NOMO-1 treated with DMSO at 0.1 percent for 48 hours (cell line): ENCODE results near the gene ADCK1.
"Not testable (repeated sequence)": the region's sequence is repeated elsewhere in the genome, so short reads cannot be mapped to it uniquely, and the experiment has no call there.

ENCODE experiments used
- DNase-seq: peaks from one replicate; lab custom pipeline; 2025; ENCODE audit not compliant: unreplicated experiment; lab: John Stamatoyannopoulos, UW

ADCK1 gene

DNA sequence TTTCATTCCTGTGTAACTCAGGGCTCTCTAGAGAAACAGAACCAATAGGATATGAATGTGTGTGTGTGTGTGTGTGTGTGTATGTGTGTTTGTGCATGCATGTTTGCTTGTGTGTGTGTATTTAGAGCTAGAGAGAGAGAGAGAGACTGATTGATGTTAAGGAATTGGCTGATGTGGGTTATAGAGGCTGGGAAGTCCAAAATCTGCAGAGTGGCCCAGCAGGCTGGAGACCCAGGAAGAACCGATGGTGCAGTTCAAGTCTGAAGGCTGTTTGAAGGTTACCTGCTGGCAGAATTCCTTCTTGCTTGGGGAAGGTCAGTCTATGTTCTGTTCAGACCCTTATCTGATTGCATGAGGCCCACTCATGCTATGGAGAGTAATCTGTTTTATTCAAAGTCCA lies 64.7 kb downstream of the ADCK1 start:
- DNase-seq: no peak

DNA sequence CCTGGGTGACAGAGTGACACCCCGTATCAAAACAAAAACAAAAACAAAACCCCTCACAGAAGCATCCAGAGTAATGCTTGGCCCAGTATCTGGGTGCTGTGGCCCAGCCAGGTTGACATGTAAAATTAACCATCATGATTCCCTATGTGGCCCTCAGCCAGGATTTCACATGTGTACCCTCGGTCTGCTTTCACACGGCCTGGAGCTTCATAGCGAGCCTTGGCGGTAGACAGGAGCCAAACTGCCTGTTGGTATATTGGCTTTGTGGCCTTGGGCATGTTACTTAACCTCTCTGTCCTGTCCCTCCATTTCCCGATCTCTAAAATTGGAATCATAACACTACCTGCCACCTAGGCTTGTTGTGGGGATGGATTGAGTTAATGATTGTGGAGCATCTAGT lies 65.5 kb downstream of the ADCK1 start:
- DNase-seq: no peak

DNA sequence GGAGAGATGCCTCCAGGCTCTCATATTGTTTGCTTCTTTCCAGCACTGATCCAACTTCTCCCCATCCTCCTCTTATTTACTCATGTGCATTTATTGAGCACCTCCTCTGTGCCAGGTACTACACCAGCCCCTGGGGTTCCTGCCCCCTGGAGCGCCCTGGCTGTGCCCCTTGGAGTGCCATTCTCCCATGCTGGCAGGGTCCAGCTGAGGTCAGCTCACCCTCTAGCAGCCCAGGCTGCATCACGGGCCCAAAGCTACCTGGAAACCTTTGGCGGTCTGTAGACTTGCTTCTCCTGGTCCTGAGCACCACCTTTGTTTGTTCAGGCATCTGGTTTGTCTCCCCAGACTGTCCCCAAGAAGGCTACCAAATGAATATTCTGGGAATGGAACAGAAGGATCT lies 67.0 kb downstream of the ADCK1 start:
- DNase-seq: no peak

DNA sequence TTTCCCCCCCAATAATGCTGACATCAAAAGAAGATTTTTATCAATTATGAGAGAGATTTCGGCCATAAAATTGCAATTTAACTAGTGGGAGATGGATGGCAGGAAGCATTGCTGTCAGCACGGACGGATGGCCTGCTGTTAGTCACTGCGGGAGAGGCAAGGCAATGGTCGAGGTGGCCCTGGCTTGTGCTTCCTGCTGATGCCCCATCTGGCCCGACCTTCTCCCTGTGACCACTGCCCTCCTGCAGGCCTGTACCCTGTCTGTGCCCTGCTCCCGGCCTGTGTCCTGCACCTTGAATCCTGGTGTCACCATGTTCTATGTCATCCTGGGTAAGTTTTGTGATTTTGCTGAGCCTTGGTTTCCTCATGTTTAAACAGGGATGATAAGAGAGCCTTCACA lies 67.6 kb downstream of the ADCK1 start:
- DNase-seq: no peak

DNA sequence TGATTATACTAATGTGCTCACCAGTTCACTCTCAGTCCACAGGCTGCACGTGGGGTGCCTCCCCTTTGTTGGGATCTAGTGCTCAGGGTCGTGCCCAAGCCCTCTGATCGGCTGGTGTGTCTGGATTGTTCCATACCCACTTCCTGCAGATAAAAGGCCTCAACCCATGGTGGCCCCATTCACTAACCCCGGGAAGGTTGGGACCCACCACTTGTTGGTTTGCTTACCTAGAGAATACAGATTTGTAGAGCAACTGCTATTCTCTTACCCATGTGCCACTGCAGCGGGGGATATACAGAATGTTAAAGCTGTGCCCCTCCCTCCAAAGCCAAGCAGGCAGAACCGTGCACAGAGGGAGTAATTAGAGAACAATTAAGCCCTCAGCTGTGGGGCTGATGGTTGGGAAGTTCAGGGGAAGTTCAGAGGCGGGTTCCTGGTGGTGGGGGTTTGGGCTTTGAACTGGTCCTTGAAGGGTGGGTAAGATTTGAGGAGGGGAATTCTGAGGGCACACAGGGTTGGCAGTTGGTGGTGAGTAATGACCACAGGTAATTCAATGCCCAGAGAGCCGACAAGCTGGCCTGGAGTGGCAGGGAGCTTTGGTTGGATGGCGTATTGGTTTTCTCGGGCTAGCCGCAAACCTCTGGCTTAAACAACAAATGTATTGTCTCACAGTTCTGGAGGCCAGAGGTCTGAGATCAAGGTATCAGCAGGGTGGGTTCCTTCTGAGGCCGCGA lies 68.8 kb downstream of the ADCK1 start:
- DNase-seq: no peak

DNA sequence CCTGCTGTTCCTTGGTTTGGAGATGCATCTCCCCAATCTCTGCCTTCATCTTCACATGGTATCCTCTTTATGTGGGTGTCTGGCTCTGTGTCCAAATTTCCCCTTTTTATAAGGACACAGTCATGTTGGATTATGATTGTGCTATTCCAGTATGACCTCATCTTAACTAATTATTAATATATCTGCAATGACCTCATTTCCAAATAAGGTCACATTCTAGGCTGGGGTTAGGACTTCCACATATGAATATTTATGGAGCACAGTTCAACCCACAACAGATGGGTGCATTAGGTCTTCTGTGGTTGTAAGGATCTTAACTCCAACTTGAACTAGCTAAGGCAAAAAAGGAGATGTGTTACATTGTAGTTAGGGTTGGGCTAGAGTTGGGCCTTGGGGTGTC lies 69.4 kb downstream of the ADCK1 start:
- DNase-seq: no peak

DNA sequence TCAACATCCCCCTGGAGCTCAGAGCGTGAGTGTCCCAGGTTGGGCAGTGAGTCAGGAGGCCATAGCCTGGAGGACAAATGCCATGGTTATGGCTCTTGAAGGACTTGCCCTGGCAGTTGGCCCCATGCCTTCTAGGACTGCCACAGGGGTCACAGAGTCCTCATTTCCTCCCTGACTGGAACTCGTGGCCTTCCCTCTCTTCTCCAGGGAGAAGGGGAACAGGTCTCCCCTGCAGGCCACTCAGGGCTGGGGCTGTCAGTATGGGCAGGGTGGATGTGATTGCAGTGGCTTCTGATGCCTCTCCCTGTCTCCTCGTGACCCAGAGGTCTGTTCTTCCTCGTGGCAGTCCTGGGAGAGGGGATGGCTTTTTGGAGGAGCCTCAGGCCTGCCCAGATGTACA lies 70.7 kb downstream of the ADCK1 start:
- no peak for DNase-seq

DNA sequence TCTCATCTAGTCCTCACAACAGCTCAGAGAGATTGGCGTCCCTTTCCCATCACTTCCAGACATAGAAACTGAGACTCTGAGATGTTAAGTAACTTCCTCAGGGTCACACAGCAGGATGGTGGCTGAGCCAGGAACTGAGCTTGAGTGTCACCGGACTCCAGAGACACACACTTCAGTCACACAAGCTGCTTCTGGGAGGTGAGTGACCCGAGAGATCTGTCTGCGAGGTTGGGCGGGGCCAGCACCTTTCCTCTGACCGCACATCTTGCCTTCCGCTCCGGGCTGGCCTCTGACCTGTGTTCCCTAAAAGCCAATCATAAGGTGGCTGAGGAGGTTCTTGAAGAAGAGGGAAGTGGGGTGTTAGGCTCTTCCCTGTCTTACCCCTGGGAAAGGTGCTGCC lies 72.2 kb downstream of the ADCK1 start:
- DNase-seq: no peak

DNA sequence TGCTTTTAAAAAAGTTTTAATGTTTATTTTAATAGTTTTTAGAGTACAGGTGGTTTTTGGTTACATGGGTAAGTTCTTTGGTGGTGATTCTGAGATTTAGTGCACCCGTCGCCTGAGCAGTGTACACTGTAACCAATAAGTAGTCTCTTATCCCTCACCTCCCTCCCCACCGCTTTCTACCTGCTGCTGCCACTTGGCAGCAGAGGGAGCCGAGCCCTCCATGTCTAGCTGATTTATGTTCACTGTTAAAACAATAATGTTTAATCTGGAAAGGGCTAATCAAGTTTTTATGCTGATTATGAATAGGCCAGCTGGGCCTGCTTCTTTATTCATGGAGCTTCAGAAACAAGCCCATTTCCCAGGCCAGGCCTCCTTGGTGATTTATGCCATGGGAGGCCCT lies 73.1 kb downstream of the ADCK1 start:
- no peak for DNase-seq

DNA sequence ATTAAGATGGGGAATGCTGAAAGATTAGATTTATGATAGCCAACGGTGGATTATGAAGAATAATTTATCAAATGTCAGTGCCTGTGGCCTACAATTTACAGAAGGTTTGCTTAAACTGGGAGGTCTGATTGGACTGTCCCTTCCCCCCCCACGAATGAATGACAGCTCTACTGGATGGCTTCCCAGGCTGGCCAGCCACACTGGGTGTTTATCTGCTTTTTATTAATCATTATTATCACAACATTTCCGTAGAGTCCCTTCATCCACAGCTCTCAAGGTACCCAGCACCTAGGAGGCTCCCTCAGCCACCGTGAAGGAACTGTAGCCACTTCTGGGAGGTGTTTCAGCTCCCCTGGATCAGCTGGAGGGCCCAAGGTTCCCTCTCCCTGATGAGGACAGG lies 78.9 kb downstream of the ADCK1 start:
- no peak for DNase-seq

DNA sequence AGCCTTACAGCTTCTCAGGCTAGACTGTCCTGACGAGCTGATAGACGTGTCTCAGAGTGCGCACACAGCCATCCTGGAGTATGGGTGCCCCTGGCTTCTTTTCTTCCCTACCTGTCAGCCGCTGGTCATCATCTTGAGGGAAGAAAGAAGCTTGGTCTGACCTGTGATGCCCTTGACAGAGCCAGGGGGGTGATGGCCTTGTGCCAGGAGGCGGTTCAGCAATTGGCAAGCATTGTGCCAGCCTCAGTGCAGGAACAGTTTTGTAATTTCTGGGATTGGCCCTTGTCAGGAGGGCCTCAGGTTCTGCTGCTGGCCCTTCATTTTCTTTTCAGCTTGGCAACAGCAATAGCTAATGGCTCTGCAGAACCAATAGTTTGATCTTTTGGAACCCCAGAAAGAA lies 80.1 kb downstream of the ADCK1 start:
- DNase-seq: no peak

DNA sequence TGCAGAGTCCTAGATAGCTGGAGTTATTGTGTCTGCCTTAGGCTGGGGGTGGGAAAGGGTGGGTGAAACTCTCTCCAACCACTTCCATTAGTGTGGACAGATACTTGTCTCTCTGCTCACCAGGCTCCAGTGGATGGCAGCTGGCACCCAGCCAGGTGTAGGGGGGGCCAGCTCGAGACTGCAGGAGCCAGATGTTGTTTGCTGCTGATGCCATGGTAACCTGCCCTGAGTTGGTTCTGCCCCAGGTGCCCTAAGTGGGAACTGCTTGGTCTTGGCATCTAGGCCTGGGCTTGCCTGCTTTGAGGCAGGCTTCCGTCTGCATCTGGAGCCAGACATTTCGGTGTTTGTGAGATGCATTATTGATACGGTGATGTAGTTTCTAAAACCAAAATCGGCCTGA lies 82.2 kb downstream of the ADCK1 start:
- DNase-seq: no peak

DNA sequence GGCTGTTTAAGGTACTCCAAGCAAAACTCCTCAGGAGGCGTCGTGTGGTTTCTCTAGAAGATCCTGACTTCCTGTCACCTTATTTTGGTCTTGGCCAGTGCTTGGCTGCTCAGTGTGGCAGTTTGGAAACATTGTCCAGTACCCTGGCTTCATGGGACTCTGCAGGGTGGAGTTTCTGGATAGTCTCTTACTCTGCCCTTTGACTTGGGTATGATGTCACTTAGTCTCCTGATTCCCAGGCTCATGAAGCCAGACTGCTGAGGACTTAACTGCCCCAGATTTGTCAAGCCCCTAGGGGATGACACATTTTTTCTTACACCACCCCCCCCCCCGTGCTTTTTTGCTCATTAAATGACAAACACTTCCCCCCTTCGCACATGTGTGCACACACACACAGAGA lies 82.7 kb downstream of the ADCK1 start:
- no peak for DNase-seq

DNA sequence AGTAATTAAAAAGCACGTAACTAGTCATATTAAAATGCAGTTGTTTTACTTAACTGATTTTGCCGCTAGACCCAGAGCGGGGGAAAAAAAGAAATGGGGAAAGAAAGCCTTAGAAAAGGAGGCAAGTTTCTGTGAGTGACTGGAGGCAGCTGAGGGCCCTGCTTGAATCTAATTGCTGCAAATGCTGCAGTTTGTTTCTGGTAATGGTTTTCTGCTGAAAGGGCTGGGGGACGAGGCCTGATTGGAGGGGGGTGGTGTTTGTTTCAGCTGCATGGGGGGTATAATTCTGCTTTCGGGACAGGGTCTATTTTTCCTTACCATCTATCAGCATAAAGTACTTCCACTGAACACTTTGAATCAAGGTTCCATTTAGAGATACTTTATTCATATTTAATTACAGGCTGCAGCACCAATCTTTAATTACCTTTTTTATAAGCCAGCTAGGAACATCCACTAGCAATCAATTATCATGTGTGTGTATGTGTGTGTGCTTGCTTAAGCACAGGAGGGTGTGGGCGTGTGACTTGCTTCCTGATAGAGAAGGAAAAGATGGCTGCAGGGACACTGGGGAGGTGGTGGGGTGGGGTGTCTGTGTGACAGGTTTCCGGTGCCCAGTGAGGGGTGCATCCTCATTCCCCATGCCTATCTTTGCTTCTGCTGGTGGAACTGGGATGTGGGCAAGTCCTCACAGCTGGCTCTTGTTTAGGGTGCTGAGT lies 83.4 kb downstream of the ADCK1 start:
- no peak for DNase-seq

DNA sequence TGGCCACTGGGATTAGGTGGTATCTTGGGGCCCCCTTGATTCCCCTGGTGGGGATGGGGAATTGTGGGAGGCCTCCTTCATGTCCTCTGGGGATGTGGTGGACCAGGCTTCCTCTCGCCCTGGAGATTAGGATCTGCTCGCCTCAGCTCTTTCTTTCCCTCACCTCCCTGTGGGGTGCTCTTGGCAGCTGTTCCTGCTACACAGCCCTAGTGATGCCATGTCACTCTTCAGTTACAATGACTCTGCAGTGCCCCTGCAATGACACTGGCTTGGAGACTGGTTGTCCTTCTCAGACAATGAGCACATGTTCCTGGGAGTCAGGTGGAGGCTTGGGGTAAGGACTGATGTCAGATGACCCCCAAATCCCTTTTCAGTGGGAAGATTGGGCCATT lies 83.9 kb downstream of the ADCK1 start:
- no peak for DNase-seq

DNA sequence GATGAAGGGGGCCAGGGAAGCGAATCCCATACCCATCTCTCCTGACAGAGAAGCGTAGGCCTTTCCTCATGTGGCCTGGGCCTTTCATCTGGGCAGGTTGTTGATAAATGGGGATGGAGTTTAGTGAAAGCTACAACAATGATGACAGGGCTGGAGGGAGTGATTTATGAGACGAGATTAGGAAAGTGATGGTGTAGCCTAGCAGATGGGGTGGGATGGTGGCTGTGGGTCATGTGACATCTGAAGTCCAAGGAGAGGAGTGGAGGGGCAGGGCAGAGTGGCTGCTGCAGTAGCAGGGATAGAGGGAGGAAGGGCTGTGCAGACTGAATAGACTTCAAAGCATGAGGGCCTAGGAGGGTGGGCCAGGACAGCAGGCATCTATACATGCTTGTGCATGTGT lies 85.5 kb downstream of the ADCK1 start:
- no peak for DNase-seq

DNA sequence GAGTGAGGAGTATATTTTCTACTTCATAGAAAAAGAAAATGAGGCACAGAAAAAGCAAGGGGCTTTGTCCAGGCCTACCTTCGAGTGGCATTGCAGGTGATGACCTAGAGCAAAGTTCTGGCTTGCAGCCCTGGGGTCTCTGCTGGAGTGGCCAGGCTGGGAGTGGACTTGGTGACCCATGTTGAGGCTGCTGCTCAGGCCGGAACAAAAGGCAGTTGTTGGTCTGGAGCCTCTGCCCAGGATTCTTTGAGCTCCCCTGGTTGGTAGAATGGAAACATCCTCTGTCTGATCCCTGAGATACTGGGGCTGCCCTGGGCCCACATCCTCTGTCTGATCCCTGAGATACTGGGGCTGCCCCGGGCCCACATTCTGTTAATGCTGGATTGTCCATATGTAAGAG lies 86.1 kb downstream of the ADCK1 start:
- no peak for DNase-seq

DNA sequence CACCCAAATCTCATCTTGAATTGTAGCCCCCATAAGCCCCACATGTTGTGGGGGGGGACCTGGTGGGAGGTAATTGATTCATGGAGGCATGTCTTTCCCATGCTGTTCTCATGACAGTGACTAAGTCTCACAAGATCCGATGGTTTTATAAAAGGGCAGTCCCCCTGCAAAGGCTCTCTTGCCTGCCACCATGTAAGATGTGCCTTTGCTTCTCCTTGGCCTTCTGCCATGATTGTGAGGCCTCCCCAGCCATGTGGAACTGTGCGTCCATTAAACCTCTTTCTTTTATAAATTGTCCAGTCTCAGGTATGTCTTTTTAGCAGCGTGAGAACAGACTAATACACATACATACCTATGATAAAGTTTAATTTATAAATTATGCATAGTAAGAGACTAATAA lies 89.0 kb downstream of the ADCK1 start:
- not testable (repeated sequence) for DNase-seq

DNA sequence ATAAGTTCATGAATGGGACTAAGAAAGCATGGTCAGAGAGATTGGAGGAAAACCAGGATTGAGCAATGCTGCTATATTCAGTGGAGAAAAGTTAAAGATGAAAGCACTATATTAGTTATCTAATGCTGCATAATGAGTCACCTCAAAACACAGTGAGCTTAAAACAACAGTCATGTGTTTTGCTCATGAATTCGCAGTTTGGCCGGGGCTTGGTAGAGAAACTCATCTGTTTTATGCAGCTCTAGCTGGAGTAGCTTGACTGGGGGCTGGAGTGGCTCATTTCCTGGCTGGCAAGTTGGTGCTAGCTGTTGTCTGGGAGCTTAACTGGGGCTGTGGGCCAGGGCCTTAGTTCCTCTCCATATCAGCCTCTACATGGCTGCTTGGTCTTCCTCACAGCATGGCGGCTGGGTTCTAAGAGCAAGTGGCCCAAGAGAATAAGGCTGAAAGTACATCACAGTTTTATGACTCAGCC lies 90.1 kb downstream of the ADCK1 start:
- no peak for DNase-seq

DNA sequence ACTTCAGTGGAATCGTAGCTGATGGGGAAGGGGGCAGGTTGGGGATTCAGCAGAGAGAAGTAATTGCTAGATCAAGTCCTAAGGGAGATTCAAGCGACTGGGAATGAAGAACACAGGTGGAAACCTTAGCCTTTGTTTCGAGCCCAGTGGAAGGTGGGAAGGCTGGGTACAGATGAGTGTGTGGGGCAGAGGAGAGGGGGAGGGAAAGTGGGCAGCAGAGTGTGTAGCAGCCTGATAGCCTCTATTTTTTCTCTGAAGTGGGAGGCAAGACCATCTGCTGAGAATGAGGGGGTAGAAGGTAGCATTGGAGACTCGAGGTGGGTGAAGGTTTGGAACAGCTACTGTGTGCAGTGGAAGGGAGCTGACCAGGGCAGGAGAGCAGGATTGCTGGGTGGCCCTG lies 91.0 kb downstream of the ADCK1 start:
- DNase-seq: no peak

DNA sequence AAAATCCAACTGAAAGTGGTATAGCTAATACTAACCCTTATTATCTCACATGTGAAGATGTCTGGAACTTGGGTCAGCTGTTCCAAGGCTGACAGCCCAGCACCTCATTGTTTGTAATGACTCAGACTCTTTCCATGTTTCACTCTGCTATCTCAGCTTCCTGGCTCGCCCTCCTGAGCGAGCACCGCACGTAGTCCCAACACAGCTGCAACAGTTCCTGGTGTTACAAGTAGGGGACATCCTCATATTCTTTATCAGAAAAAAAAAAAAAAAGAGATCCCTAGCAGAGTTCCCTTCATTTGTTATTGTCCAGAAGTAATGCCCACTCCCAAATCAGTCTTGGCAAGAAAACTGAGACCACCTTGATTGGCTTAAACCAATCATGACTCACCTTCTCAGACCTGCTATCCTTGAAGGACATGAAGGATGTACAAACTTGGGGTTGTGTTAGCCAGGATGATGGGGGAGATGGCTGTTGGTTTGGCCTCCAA lies 92.5 kb downstream of the ADCK1 start:
- DNase-seq: no peak

DNA sequence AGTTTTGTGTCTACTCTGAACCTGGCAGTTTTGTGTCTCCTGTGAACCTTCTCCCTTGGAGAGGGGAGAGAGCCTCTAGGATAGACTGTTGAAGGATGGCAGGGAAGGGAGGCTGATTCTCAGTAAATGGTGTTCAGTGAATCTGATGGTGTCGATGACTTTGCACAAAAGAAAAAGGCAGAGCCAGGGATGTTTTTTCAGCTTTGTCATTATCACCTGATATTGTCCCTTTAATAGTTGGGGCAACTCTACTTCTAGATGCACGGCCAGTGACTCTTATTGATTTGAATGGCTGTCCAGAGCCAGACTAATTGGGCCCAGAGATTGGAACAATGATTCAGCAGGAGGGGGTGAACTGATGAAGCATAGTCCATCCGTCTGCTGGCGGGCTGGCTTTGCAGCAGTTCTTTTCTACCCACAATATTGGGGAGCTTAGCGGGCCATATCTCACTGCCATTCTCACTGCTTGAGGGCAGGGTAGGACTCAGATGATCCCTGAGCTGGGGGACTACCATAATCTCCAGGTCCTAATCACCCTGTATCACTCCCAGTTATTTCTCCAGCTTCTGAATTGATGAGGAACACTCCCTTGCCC lies 93.1 kb downstream of the ADCK1 start:
- DNase-seq: no peak
